Dendritic cell treated with granulocyte-macrophage colony-stimulating factor and Interleukin-4, amounts not matched to agents 40 ng/mL and 50 ng/mL, for 4 days (primary cell): ENCODE measurements around the gene RLN3.
"Not testable (repeated sequence)": the region's sequence is repeated elsewhere in the genome, so short reads cannot be mapped to it uniquely, and the experiment has no call there.

Source experiments
- H3K27ac Mint-ChIP-seq: one replicate; pipeline ENCODE4 v1.8.0; 2022; ENCODE audit warnings: mild to moderate bottlenecking, mixed read lengths
- H3K27me3 Mint-ChIP-seq: one replicate; pipeline ENCODE4 v1.8.0; 2022; ENCODE audit warnings: mild to moderate bottlenecking, mixed read lengths
- H3K36me3 Mint-ChIP-seq: one replicate; pipeline ENCODE4 v1.8.0; 2022; ENCODE audit warnings: low read depth, mixed read lengths
- H3K4me1 Mint-ChIP-seq: one replicate; pipeline ENCODE4 v1.8.0; 2022; ENCODE audit warnings: low read depth, mixed read lengths
- H3K4me3 Mint-ChIP-seq: one replicate; pipeline ENCODE4 v1.8.0; 2022; ENCODE audit warnings: mild to moderate bottlenecking, moderate library complexity, mixed read lengths
- H3K9me3 Mint-ChIP-seq: one replicate; pipeline ENCODE4 v1.8.0; 2022; ENCODE audit warnings: mixed read lengths
- intact Hi-C: fragments of 100-400 bp; cut with micrococcal nuclease; formaldehyde crosslinking; loops from one replicate; pipeline ENCODE4 v1.15.0; 2022

The RLN3 gene

DNA sequence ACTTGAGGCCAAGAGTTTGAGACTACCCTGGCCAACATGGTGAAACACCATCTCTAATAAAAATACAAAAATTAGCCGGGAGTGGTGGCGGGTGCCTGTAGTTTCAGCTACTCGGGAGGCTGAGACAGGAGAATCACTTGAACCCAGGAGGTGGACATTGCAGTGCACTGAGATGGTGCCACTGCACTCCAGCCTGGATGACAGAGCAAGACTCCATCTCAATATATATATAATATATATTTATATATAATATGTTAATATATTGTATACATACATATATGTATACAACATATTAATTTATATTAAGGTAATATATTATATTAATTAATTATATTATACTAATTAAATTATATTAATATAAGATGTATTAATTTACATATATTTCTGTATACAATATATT, 8.2 kb upstream of the RLN3 start:
- H3K9me3 Mint-ChIP-seq, intact Hi-C loops, H3K36me3 Mint-ChIP-seq, H3K27me3 Mint-ChIP-seq, H3K4me3 Mint-ChIP-seq: not testable (repeated sequence)
- Mint-ChIP-seq H3K27ac (peak overlapping the region; percentile 22), H3K4me1 (peaks cover 34% of the 10 kb centered on the region)

GRCh38 chr19:14021474-14021873, 6.5 kb upstream of the RLN3 start:
- H3K36me3 Mint-ChIP-seq: no peaks in the 10 kb centered on the region
- H3K27me3 Mint-ChIP-seq: no peaks in the 10 kb centered on the region
- peak overlapping the region; percentile 93 for H3K27ac Mint-ChIP-seq
- intact Hi-C loops: no loop called here
- H3K4me1 Mint-ChIP-seq: peaks cover 41% of the 10 kb centered on the region
- no peak overlapping the region for H3K4me3 Mint-ChIP-seq
- H3K9me3 Mint-ChIP-seq: no peaks in the 10 kb centered on the region

- Mint-ChIP-seq H3K27ac (peak overlapping the region; percentile 93), H3K4me3 (no peak overlapping the region), H3K27me3 (no peaks in the 10 kb centered on the region), H3K9me3 (no peaks in the 10 kb centered on the region), H3K36me3 (no peaks in the 10 kb centered on the region), H3K4me1 (peaks cover 41% of the 10 kb centered on the region)
- intact Hi-C loops: loop anchor here (2.0 kb wide), 1 partner anchor 16 kb away; the partner anchor contains the start of gene RFX1
These were observed 5.5 kb upstream of the RLN3 start for GRCh38 chr19:14022469-14022868.

DNA sequence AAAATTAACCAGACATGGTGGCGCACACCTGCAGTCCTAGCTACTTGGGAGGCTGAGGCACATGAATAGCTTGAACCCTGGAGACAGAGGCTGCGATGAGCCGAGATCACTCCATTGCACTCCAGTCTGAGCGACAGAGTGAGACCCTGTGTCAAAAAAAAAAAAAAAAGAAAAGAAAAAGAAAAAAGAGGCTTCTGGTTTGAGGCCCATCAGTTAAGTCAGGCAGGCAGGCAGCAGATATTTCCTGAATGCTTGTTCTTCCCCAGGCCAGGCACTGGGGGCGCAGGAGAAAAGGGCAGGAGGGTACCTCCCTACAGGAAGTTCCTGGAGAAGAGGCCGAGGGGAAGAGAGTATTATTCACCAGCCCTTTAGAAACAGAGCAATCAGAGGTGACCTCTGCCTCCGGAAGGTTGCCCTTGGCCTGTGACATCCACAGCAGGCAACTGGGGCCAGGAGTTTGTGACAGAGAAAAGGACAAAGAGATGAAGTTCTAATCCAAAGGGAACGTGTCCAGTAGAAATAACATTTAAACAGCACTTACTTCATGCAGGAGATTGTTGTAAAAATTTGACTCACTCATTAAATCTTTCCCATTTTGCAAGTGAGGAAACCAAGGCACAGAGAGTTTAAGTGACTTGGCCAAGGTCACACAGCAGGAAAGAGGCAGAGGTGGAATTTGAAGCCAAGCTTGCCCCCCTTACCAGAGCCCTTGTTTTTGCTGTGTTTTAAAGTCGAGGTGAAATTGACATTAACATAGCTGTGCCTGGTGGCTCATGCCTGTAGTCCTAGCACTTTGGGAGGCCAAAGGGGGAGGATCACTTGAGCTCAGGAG, 4.3 kb upstream of the RLN3 start:
- intact Hi-C loops: loop anchor here (2.0 kb wide), 1 partner anchor 17 kb away; the partner anchor contains the start of gene RFX1
- Mint-ChIP-seq H3K4me1 (peaks cover 36% of the 10 kb centered on the region), H3K27ac (peak overlapping the region; percentile 93), H3K36me3 (no peaks in the 10 kb centered on the region), H3K27me3 (no peaks in the 10 kb centered on the region), H3K4me3 (no peak overlapping the region), H3K9me3 (no peaks in the 10 kb centered on the region)

- H3K4me3 Mint-ChIP-seq, intact Hi-C loops, H3K27me3 Mint-ChIP-seq, H3K9me3 Mint-ChIP-seq, H3K36me3 Mint-ChIP-seq: not testable (repeated sequence)
- Mint-ChIP-seq H3K4me1 (peaks cover 47% of the 10 kb centered on the region), H3K27ac (peak overlapping the region; percentile 93)
These were observed 1.2 kb upstream of the RLN3 start for GRCh38 chr19:14026652-14027192.

GRCh38 chr19:14028901-14029300, 953 bp downstream of the RLN3 start:
- Mint-ChIP-seq H3K27me3 (no peaks in the 10 kb centered on the region), H3K27ac (peak overlapping the region; percentile 91), H3K9me3 (no peaks in the 10 kb centered on the region), H3K4me3 (no peak overlapping the region), H3K4me1 (peaks cover 44% of the 10 kb centered on the region), H3K36me3 (peaks cover 26% of the 10 kb centered on the region)
- intact Hi-C loops: no loop called here

GRCh38 chr19:14030997-14031718, 3.2 kb downstream of the RLN3 start:
- Mint-ChIP-seq H3K4me1 (peaks cover 48% of the 10 kb centered on the region), H3K4me3 (peak overlapping the region; percentile 90), H3K27ac (peak overlapping the region; percentile 91), H3K36me3 (peaks cover 46% of the 10 kb centered on the region), H3K9me3 (no peaks in the 10 kb centered on the region), H3K27me3 (no peaks in the 10 kb centered on the region)
- intact Hi-C loops: loop anchor here (5.0 kb wide), 2 partner anchors 44 to 79 kb away; partner anchors contain the start of gene DCAF15

- peak within 1 kb of the TSS; percentile 91 for H3K27ac Mint-ChIP-seq
- peaks cover 50% of the 10 kb centered on the region for H3K4me1 Mint-ChIP-seq
- no peaks in the 10 kb centered on the region for H3K27me3 Mint-ChIP-seq
- peaks cover 53% of the 10 kb centered on the region for H3K36me3 Mint-ChIP-seq
- H3K4me3 Mint-ChIP-seq: peak within 1 kb of the TSS; percentile 90
- H3K9me3 Mint-ChIP-seq: no peaks in the 10 kb centered on the region
- intact Hi-C loops: loop anchor here (5.0 kb wide), 2 partner anchors 45 to 80 kb away; partner anchors contain the start of gene DCAF15
These were observed 4.0 kb downstream of the RLN3 start, which contains the start of gene IL27RA for GRCh38 chr19:14031719-14032480. IL27RA (plus strand) TSS chr19:14031762; CDS start chr19:14031873, 111 bp downstream.

GRCh38 chr19:14033946-14034345, 6.0 kb downstream of the RLN3 start:
- Mint-ChIP-seq H3K4me3 (no peak overlapping the region), H3K36me3 (peaks cover 74% of the 10 kb centered on the region), H3K27ac (peak overlapping the region; percentile 13), H3K27me3 (no peaks in the 10 kb centered on the region), H3K9me3 (no peaks in the 10 kb centered on the region), H3K4me1 (peaks cover 45% of the 10 kb centered on the region)
- intact Hi-C loops: loop anchor here (5.0 kb wide), 2 partner anchors 47 to 82 kb away; partner anchors contain the start of gene DCAF15

- Mint-ChIP-seq H3K4me1 (peaks cover 48% of the 10 kb centered on the region), H3K36me3 (peaks cover 86% of the 10 kb centered on the region)
- intact Hi-C loops, H3K27ac Mint-ChIP-seq, H3K9me3 Mint-ChIP-seq, H3K27me3 Mint-ChIP-seq, H3K4me3 Mint-ChIP-seq: not testable (repeated sequence)
These were observed 7.2 kb downstream of the RLN3 start for GRCh38 chr19:14035159-14035558.

DNA sequence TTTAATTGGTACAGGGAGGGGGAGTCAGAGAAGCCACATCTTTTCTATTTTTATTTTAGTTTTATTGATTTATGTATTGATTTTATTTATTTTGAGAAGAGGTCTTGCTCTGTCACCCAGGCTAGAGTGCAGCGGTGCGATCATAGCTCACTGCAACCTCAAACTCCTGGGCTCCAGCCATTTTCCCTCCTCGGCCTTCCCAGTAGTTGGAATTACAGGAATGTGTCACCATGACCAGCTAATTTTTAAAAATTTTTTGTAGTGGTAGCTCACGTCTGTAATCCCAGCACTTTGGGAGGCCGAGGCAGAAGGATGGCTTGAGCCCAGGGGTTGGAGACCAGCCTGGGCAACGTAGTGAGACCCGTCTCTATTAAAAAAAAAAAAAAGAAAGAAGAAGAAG, 7.8 kb downstream of the RLN3 start:
- Mint-ChIP-seq H3K36me3 (peaks cover 92% of the 10 kb centered on the region), H3K4me1 (peaks cover 45% of the 10 kb centered on the region), H3K4me3 (no peak overlapping the region), H3K27me3 (no peaks in the 10 kb centered on the region), H3K27ac (no peak overlapping the region), H3K9me3 (no peaks in the 10 kb centered on the region)
- intact Hi-C loops: no loop called here

- peaks cover 93% of the 10 kb centered on the region for H3K36me3 Mint-ChIP-seq
- H3K4me1 Mint-ChIP-seq: peaks cover 35% of the 10 kb centered on the region
- no peak overlapping the region for H3K4me3 Mint-ChIP-seq
- no peak overlapping the region for H3K27ac Mint-ChIP-seq
- intact Hi-C loops: no loop called here
- H3K9me3 Mint-ChIP-seq: no peaks in the 10 kb centered on the region
- no peaks in the 10 kb centered on the region for H3K27me3 Mint-ChIP-seq
These were observed 11.2 kb downstream of the RLN3 start for GRCh38 chr19:14039181-14039580.
